HUDEP-2 (cell line): ENCODE results near the gene NHEJ1.

Source experiments
- DNase-seq, 76 experiments: peaks; one replicate each; lab custom pipeline; 2025; ENCODE audit not compliant: unreplicated experiment in 76 of 76; lab: John Stamatoyannopoulos, UW

NHEJ1 gene

GRCh38 chr2:219060821-219061791 is 99.5 kb downstream of the NHEJ1 start, which contains the start of gene IHH:
Gene IHH, minus strand, starts transcription at chr2:219060921. Its CDS starts 454 bp downstream, at chr2:219060467.
- no peak for DNase-seq

GRCh38 chr2:219059725-219060682 is 100.6 kb downstream of the NHEJ1 start:
- DNase-seq = no peak

GRCh38 chr2:219059375-219059724 is 101.3 kb downstream of the NHEJ1 start:
- DNase-seq = no peak

DNA sequence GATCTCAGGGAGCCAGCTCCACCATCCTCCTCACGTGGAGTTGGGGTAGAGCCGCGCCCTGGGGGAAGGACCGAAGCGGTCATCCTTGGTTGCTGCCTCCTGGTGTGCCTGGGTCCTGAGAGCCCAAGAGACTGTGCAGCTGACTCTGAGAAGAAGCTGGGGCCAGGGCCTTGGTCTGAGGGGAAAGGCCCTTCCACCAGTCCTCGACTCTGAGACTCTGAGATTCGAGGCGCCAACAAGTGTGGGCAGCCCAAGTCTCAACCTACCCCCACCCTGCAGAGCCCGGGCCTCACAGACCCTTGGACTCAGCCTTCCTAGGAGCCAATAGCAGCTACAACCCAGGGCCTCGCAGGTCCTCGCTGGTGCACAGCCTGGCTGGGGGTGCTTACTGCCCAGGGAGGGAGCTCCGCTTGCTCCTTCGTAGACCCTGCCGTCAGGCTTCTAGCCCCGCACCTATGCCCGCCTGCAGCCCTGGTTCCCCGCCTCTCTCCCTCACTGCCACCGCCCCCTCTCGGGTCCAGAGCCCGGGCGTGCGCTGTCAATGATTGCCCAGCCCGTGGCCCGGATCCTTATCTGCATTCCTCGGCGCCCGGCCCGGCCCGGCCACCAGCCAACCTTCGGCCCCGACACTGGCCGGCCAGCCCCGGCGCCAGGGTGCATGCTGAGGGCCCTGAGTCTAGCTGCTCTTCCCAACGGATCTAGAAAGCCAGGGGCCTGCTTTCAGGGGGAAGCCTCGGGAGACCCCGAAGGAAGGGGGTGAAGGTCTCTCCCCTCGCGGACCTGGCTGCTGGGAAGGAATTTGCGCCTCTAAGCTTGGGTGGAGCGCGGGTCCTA is 101.9 kb downstream of the NHEJ1 start:
- DNase-seq = peak in 5 of 76 experiments; percentile 9 to 25 (median 17)

DNA sequence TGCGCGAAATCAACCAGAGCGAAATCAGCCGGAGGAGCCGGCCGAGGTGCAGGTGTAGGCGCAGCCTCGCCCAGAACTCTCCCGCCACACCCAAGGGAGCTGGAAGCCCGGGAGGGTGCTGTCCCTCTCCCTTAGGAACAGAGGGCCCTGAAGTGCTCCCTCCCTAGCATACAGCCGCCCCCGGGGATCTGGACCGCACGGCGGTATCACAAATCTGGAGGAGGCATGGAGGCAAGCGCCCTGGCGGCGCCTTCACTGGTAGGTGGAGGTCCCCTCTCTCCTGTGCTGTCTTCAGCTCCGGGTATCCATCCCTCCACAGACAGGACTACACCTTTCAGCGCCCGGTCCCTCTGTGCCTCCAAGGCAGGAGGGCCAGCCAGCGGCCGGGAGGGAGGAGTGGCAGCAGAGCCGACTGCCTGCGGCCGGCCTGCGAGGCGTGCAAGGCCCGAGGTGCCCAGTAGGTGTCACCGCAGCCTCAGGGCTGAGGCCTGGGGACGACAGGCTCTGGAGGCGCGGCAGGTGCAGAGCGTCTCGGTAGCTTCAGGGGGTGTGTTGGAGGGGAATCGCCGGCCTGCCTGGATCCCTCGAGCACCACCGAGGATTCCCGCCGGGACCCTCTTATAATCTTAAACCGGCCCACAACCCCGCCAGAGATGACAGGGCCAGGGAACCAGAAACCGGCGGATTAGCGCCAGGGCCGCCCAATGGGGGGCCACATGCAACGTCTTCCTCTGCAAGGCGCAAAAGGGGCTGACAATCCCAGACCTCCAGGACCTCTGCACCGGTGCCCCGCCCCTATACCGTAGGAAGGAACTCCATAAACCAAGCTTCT is 102.7 kb downstream of the NHEJ1 start:
- DNase-seq = peak in 64 of 76 experiments; percentile 4 to 77 (median 48)

GRCh38 chr2:219056896-219057708 is 103.5 kb downstream of the NHEJ1 start:
- no peak for DNase-seq

GRCh38 chr2:219056176-219056895 is 104.3 kb downstream of the NHEJ1 start:
- DNase-seq = no peak

DNA sequence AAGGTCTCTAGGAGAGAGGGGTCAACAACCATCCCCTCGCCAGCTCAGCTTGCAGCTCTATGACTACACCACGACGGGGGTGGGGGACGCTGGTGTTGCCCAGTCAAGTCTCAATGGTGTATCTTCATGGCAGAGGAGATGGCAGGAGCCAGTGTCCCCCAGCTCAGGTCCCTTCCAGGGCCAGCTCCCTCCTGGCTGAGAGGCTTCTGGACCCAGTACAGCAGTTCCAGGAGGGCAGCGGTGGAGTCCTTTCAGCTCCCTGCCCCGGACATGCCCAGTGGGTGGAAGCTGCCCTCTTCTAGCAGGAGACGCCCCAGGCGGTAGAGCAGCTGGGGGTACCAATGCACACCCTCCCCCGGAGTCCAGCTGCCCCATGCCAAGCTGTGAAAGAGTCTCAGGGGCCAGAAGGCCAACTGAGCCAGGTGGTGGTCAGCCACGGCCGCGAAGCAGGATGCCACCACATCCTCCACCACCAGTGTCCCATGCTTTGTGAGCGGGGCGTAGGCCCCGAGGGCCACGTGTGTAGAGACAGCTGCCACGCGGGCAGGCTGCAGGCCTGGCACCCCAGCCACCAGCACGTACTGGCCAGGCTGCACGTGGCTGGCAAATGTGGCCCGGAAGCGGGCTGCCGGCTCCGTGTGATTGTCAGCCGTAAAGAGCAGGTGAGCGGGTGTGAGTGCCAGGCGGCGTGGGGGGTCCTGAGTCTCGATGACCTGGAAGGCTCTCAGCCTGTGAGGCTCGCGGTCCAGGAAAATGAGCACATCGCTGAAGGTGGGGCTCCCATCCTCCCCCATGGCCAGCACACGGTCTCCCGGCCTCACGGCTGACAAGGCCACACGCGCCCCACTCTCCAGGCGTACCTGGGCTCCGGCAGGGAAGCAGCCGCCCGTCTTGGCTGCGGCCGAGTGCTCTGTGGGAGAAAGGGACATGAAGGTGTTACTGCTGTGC is 105.4 kb downstream of the NHEJ1 start:
- DNase-seq = no peak

DNA sequence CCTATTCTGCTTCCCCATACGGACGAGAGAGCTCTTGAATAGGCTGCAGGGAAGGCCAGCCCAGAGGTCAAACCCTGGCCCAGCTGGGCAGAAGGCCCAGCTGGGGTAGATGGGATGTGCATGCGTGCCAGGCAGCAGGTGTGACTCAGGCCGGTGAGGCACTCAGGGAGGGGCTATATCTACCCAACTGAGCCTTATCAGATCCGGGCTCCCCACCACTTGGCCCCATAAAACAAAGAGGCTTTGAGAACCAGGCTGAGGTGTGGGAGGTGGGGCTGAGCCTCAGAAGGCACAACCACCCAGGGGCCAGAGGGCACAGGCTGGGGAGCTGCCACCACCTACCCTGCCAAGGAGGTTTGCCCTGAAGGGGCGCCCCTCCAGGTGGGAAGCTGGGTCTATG is 111.3 kb downstream of the NHEJ1 start:
- DNase-seq = no peak

GRCh38 chr2:219045937-219046550 is 114.6 kb downstream of the NHEJ1 start:
- DNase-seq = peak in 24 of 76 experiments; percentile 3 to 45 (median 15)

GRCh38 chr2:219042750-219043149 is 117.9 kb downstream of the NHEJ1 start:
- no peak for DNase-seq

- DNase-seq = no peak
Measured at GRCh38 chr2:219042157-219042556, 118.5 kb downstream of the NHEJ1 start.

GRCh38 chr2:219041252-219041651 is 119.4 kb downstream of the NHEJ1 start, which contains the start of gene CFAP65:
Gene CFAP65, minus strand, starts transcription at chr2:219041516. Its CDS starts 2,468 bp downstream, at chr2:219039048.
- DNase-seq = peak in 11 of 76 experiments; percentile 6 to 27 (median 7)

DNA sequence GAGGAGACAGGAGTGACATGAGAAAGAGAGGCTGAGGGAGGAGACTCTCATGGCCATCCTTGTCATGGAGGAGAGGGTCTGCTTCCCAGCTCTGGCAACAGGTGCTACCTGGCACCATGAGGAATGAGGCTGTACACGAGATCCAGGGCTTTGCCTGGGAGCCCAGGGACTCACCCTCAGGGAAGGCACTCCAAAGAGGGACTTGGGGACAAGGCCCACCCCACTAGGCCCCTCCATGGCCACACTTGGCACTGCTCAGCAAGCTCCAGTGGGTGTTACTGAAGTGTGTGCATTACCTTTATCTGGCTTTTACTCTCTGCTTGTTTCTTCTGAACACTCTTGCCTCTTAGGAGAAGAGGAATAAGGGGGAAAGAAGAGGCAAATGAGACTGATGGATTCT is 122.0 kb downstream of the NHEJ1 start:
- no peak for DNase-seq

DNA sequence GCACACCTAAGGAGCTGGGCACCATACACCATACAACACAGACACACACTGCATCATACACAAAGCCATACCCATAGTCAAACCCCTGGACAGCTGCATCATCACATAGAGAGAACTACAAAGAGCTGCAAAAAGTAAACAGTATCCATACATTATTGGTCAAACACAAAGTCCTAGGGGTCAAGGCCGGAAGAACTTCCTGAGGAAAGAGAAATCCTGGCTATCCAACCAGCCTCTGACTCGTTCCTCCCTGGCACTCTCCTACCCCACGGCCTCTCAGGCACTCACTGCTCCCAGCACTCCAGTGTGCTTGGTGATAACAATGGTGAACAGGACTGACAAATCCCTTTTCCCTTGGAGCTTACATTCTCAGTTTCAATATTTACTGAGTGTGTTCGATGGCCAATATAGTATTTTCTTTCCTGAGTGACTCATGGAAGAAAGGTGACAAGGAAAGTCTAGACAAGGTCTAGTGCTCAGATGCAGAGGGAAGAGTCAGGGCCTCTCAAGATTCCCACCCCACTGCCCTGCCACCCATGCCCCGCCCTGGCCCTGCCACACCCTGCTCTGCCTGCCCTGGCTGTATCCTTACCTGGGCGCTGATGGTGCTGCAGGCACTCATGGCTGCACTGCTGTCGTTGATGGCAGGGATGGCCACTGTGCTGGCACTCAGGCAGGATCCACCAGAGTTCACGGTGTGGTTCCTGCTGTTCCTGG is 122.7 kb downstream of the NHEJ1 start:
- no peak for DNase-seq

GRCh38 chr2:219035942-219036341 is 124.7 kb downstream of the NHEJ1 start:
- no peak for DNase-seq
